ENCODE data around the gene FHL5.
"Not testable (repeated sequence)": the region's sequence is repeated elsewhere in the genome, so short reads cannot be mapped to it uniquely, and the experiment has no call there.

The FHL5 gene

GRCh38 chr6:96611342-96611991 is 48.5 kb downstream of the FHL5 start:
- no peak for ATAC-seq

GRCh38 chr6:96613291-96613999 is 50.5 kb downstream of the FHL5 start:
- ATAC-seq = no peak

GRCh38 chr6:96620851-96621250 is 57.9 kb downstream of the FHL5 start:
- ATAC-seq = no peak

GRCh38 chr6:96621983-96622382 is 59.1 kb downstream of the FHL5 start:
- ATAC-seq = no peak

GRCh38 chr6:96624957-96625356 is 62.0 kb downstream of the FHL5 start:
- ATAC-seq = no peak

- ATAC-seq = peak in 1 of 2 donors; percentile 33
These were observed 63.9 kb downstream of the FHL5 start for GRCh38 chr6:96626759-96627364.

- ATAC-seq = no peak
These were observed 68.3 kb downstream of the FHL5 start for GRCh38 chr6:96631248-96631647.

GRCh38 chr6:96637979-96638378 is 75.1 kb downstream of the FHL5 start:
- not testable (repeated sequence) for ATAC-seq

GRCh38 chr6:96645106-96645505 is 82.2 kb downstream of the FHL5 start:
- no peak for ATAC-seq

- no peak for ATAC-seq
These were observed 87.0 kb downstream of the FHL5 start for GRCh38 chr6:96649926-96650325.

GRCh38 chr6:96651816-96652215 is 88.9 kb downstream of the FHL5 start:
- ATAC-seq = no peak

GRCh38 chr6:96652552-96652951 is 89.6 kb downstream of the FHL5 start:
- no peak for ATAC-seq

GRCh38 chr6:96653181-96653580 is 90.3 kb downstream of the FHL5 start:
- ATAC-seq = no peak

GRCh38 chr6:96656567-96656966 is 93.6 kb downstream of the FHL5 start:
- ATAC-seq = no peak

- ATAC-seq = no peak
These were observed 94.4 kb downstream of the FHL5 start for GRCh38 chr6:96657344-96657743.

GRCh38 chr6:96659084-96659845 is 96.3 kb downstream of the FHL5 start:
- ATAC-seq = no peak

Measured in activated CD4-positive, CD25-positive, alpha-beta regulatory T cell treated with anti-CD3 and anti-CD28 coated beads, Interleukin-2, amount 50 U/mL, for 24 hours (primary cell).